Measurements from ENCODE around the gene CASP3. TPM values are rescaled to one million over a fixed set of nuclear protein-coding genes. Genes with fewer than 3 reads are reported as not detected.
"Not testable (repeated sequence)": the region's sequence is repeated elsewhere in the genome, so short reads cannot be mapped to it uniquely, and the experiment has no call there.

Gene CASP3
- total and polyA plus RNA-seq, 5 donors from 2014 or later = 11.5 to 26.1 (median 14.2) TPM

- H3K27me3 ChIP-seq (ENCODE audit: control insufficient read depth, insufficient read depth, low read length) = peaks cover 4% of the 10 kb centered on the region
- Mint-ChIP-seq H3K36me3 (no peaks in the 10 kb centered on the region), H3K9me3 (peaks cover 0 to 8% (median 6%) of the 10 kb centered on the region in 7 donors), H3K4me3 (no peak overlapping the region), H3K27ac (no peak overlapping the region), H3K27me3 (peaks cover 37% of the 10 kb centered on the region), H3K4me1 (peaks cover 0 to 4% (median 0%) of the 10 kb centered on the region in 4 donors)
- H3K4me1 ChIP-seq (ENCODE audit: control insufficient read depth, insufficient read depth, low read length, poor library complexity, severe bottlenecking) = no peaks in the 10 kb centered on the region
- H3K27ac ChIP-seq (ENCODE audit: insufficient read depth, low read length, poor library complexity, severe bottlenecking) = no peak overlapping the region
- H3K4me3 ChIP-seq (ENCODE audit: low read depth, low read length) = no peak overlapping the region
- H3K9me3 ChIP-seq (ENCODE audit: control insufficient read depth in 2 of 2, low read length in 2 of 2) = no peaks in the 10 kb centered on the region
- ATAC-seq (ENCODE audit: low read depth in 2 of 2) (no peak), DNase-seq (no peak)
- no peaks in the 10 kb centered on the region for H3K36me3 ChIP-seq (ENCODE audit: control insufficient read depth, insufficient read depth, low read length)
Observed at GRCh38 chr4:184598753-184599491, 50.3 kb downstream of the CASP3 start.

GRCh38 chr4:184596617-184597185, 52.5 kb downstream of the CASP3 start:
- peaks cover 0 to 4% (median 0%) of the 10 kb centered on the region in 4 donors for H3K4me1 Mint-ChIP-seq
- H3K9me3 Mint-ChIP-seq = peaks cover 0 to 1% (median 0%) of the 10 kb centered on the region in 7 donors
- H3K27me3 ChIP-seq (ENCODE audit: control insufficient read depth, insufficient read depth, low read length) = peaks cover 4% of the 10 kb centered on the region
- no peaks in the 10 kb centered on the region for H3K4me1 ChIP-seq (ENCODE audit: control insufficient read depth, insufficient read depth, low read length, poor library complexity, severe bottlenecking)
- no peak overlapping the region for H3K27ac Mint-ChIP-seq
- H3K27me3 Mint-ChIP-seq = peaks cover 28% of the 10 kb centered on the region
- no peak overlapping the region for H3K4me3 Mint-ChIP-seq
- no peak overlapping the region for H3K27ac ChIP-seq (ENCODE audit: insufficient read depth, low read length, poor library complexity, severe bottlenecking)
- no peaks in the 10 kb centered on the region for H3K36me3 ChIP-seq (ENCODE audit: control insufficient read depth, insufficient read depth, low read length)
- no peak overlapping the region for H3K4me3 ChIP-seq (ENCODE audit: low read depth, low read length)
- ATAC-seq (ENCODE audit: low read depth in 2 of 2) = no peak
- no peaks in the 10 kb centered on the region for H3K9me3 ChIP-seq (ENCODE audit: control insufficient read depth in 2 of 2, low read length in 2 of 2)
- H3K36me3 Mint-ChIP-seq = no peaks in the 10 kb centered on the region
- no peak for DNase-seq

- Mint-ChIP-seq H3K27ac (no peak overlapping the region), H3K27me3 (peaks cover 25% of the 10 kb centered on the region), H3K36me3 (no peaks in the 10 kb centered on the region), H3K4me3 (no peak overlapping the region), H3K9me3 (peaks cover 0 to under 1% (median 0%) of the 10 kb centered on the region in 7 donors), H3K4me1 (peaks cover 0 to 4% (median 0%) of the 10 kb centered on the region in 4 donors)
- Histone ChIP-seq H3K4me1 (ENCODE audit: control insufficient read depth, insufficient read depth, low read length, poor library complexity, severe bottlenecking) (no peaks in the 10 kb centered on the region), H3K4me3 (ENCODE audit: low read depth, low read length) (no peak overlapping the region), H3K27ac (ENCODE audit: insufficient read depth, low read length, poor library complexity, severe bottlenecking) (no peak overlapping the region), H3K27me3 (ENCODE audit: control insufficient read depth, insufficient read depth, low read length) (peaks cover 4% of the 10 kb centered on the region), H3K9me3 (ENCODE audit: control insufficient read depth in 2 of 2, low read length in 2 of 2) (no peaks in the 10 kb centered on the region), H3K36me3 (ENCODE audit: control insufficient read depth, insufficient read depth, low read length) (no peaks in the 10 kb centered on the region)
- ATAC-seq (ENCODE audit: low read depth in 2 of 2) = no peak
- no peak for DNase-seq
Observed at GRCh38 chr4:184596044-184596616, 53.1 kb downstream of the CASP3 start.

- H3K4me3 Mint-ChIP-seq = no peak overlapping the region
- H3K9me3 Mint-ChIP-seq = no peaks in the 10 kb centered on the region
- Histone ChIP-seq H3K9me3 (ENCODE audit: control insufficient read depth in 2 of 2, low read length in 2 of 2) (no peaks in the 10 kb centered on the region), H3K36me3 (ENCODE audit: control insufficient read depth, insufficient read depth, low read length) (no peaks in the 10 kb centered on the region), H3K27me3 (ENCODE audit: control insufficient read depth, insufficient read depth, low read length) (peaks cover 4% of the 10 kb centered on the region), H3K27ac (ENCODE audit: insufficient read depth, low read length, poor library complexity, severe bottlenecking) (no peak overlapping the region), H3K4me3 (ENCODE audit: low read depth, low read length) (no peak overlapping the region), H3K4me1 (ENCODE audit: control insufficient read depth, insufficient read depth, low read length, poor library complexity, severe bottlenecking) (no peaks in the 10 kb centered on the region)
- no peak overlapping the region for H3K27ac Mint-ChIP-seq
- peaks cover 20% of the 10 kb centered on the region for H3K27me3 Mint-ChIP-seq
- no peaks in the 10 kb centered on the region for H3K4me1 Mint-ChIP-seq
- ATAC-seq (ENCODE audit: low read depth in 2 of 2) (no peak), DNase-seq (no peak)
- no peaks in the 10 kb centered on the region for H3K36me3 Mint-ChIP-seq
Observed at GRCh38 chr4:184595430-184595829, 53.8 kb downstream of the CASP3 start.

GRCh38 chr4:184593461-184593860, 55.8 kb downstream of the CASP3 start:
- Mint-ChIP-seq H3K4me3 (no peak overlapping the region), H3K36me3 (no peaks in the 10 kb centered on the region), H3K4me1 (no peaks in the 10 kb centered on the region), H3K9me3 (peaks cover 0 to 1% (median 0%) of the 10 kb centered on the region in 7 donors), H3K27ac (no peak overlapping the region), H3K27me3 (peaks cover 16% of the 10 kb centered on the region)
- no peak overlapping the region for H3K4me3 ChIP-seq (ENCODE audit: low read depth, low read length)
- H3K36me3 ChIP-seq (ENCODE audit: control insufficient read depth, insufficient read depth, low read length) = no peaks in the 10 kb centered on the region
- no peaks in the 10 kb centered on the region for H3K27me3 ChIP-seq (ENCODE audit: control insufficient read depth, insufficient read depth, low read length)
- no peaks in the 10 kb centered on the region for H3K4me1 ChIP-seq (ENCODE audit: control insufficient read depth, insufficient read depth, low read length, poor library complexity, severe bottlenecking)
- H3K27ac ChIP-seq (ENCODE audit: insufficient read depth, low read length, poor library complexity, severe bottlenecking) = no peak overlapping the region
- ATAC-seq (ENCODE audit: low read depth in 2 of 2) (no peak), DNase-seq (no peak)
- H3K9me3 ChIP-seq (ENCODE audit: control insufficient read depth in 2 of 2, low read length in 2 of 2) = no peaks in the 10 kb centered on the region

GRCh38 chr4:184591747-184592270, 57.4 kb downstream of the CASP3 start:
- DNase-seq; ATAC-seq (ENCODE audit: low read depth in 2 of 2); H3K27ac Mint-ChIP-seq; H3K4me1 Mint-ChIP-seq; H3K9me3 Mint-ChIP-seq; H3K27ac ChIP-seq (ENCODE audit: insufficient read depth, low read length, poor library complexity, severe bottlenecking); H3K4me1 ChIP-seq (ENCODE audit: control insufficient read depth, insufficient read depth, low read length, poor library complexity, severe bottlenecking); H3K36me3 Mint-ChIP-seq; H3K36me3 ChIP-seq (ENCODE audit: control insufficient read depth, insufficient read depth, low read length); H3K4me3 ChIP-seq (ENCODE audit: low read depth, low read length); H3K4me3 Mint-ChIP-seq; H3K9me3 ChIP-seq (ENCODE audit: control insufficient read depth in 2 of 2, low read length in 2 of 2); H3K27me3 ChIP-seq (ENCODE audit: control insufficient read depth, insufficient read depth, low read length): not testable (repeated sequence)
- H3K27me3 Mint-ChIP-seq = peaks cover 16% of the 10 kb centered on the region

- Mint-ChIP-seq H3K4me1 (no peaks in the 10 kb centered on the region), H3K9me3 (peaks cover 0 to 1% (median 0%) of the 10 kb centered on the region in 7 donors), H3K4me3 (no peak overlapping the region), H3K27ac (no peak overlapping the region), H3K27me3 (peaks cover 14% of the 10 kb centered on the region), H3K36me3 (no peaks in the 10 kb centered on the region)
- DNase-seq = no peak
- ATAC-seq (ENCODE audit: low read depth in 2 of 2) = no peak
- no peaks in the 10 kb centered on the region for H3K36me3 ChIP-seq (ENCODE audit: control insufficient read depth, insufficient read depth, low read length)
- H3K4me3 ChIP-seq (ENCODE audit: low read depth, low read length) = no peak overlapping the region
- no peaks in the 10 kb centered on the region for H3K27me3 ChIP-seq (ENCODE audit: control insufficient read depth, insufficient read depth, low read length)
- no peak overlapping the region for H3K27ac ChIP-seq (ENCODE audit: insufficient read depth, low read length, poor library complexity, severe bottlenecking)
- H3K9me3 ChIP-seq (ENCODE audit: control insufficient read depth in 2 of 2, low read length in 2 of 2) = no peaks in the 10 kb centered on the region
- no peaks in the 10 kb centered on the region for H3K4me1 ChIP-seq (ENCODE audit: control insufficient read depth, insufficient read depth, low read length, poor library complexity, severe bottlenecking)
Observed at GRCh38 chr4:184591070-184591677, 58.1 kb downstream of the CASP3 start.

Data from CD4-positive, CD25-positive, alpha-beta regulatory T cell (primary cell).